ENCODE measurements around the gene KIAA0753. TPM values are rescaled to one million over a fixed set of nuclear protein-coding genes. Genes with fewer than 3 reads are reported as not detected.
A peak's percentile ranks its signal among the peaks of the same experiment; 100 is the strongest.
"Not testable (repeated sequence)": the region's sequence is repeated elsewhere in the genome, so short reads cannot be mapped to it uniquely, and the experiment has no call there.

The KIAA0753 gene
- total RNA-seq, 2 donors from 2014 or later = 6.9 to 13.5 TPM

DNA sequence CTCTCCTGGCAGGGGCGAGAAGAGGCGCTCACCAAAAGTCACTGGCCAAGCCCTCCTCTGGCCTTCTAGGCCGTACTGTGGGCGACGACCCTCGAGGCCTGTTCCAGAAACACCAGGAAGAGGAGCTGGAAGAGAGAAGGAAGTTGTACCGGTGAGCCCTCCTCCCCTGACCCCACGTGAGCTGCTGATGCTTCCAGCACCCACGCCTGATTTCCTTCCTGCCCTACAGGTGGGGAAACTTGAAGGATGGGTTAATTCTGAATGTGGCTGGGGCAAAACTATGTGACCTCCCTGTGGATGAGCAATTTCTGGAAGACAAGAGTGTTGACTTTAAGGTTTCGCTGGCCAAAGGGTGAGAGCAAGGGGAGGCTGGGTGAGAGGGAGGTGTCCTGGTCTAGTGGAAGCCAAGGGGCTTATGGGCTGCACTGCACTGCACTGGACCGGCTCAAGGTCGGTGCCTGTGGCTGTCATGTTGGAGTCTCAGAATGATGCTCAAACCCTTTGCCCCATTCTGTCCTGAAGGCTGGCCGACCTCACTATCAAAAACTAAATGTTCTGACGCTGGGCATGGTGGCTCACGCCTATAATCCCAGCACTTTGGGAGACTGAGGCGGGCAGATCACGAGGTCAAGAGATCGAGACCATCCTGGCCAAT is 17.2 kb upstream of the KIAA0753 start:
- Histone ChIP-seq H3K27ac (no peak overlapping the region), H3K9me3 (no peaks in the 10 kb centered on the region), H3K36me3 (replicated peaks in 1 of 2; ENCODE audit: insufficient read depth in 1 of 2, low read depth in 2 of 2) (no peaks in the 10 kb centered on the region), H3K27me3 (no peaks in the 10 kb centered on the region), H3K4me1 (peaks cover 27% of the 10 kb centered on the region), H3K4me3 (no peak overlapping the region)
- TF ChIP-seq, protein P1, sequence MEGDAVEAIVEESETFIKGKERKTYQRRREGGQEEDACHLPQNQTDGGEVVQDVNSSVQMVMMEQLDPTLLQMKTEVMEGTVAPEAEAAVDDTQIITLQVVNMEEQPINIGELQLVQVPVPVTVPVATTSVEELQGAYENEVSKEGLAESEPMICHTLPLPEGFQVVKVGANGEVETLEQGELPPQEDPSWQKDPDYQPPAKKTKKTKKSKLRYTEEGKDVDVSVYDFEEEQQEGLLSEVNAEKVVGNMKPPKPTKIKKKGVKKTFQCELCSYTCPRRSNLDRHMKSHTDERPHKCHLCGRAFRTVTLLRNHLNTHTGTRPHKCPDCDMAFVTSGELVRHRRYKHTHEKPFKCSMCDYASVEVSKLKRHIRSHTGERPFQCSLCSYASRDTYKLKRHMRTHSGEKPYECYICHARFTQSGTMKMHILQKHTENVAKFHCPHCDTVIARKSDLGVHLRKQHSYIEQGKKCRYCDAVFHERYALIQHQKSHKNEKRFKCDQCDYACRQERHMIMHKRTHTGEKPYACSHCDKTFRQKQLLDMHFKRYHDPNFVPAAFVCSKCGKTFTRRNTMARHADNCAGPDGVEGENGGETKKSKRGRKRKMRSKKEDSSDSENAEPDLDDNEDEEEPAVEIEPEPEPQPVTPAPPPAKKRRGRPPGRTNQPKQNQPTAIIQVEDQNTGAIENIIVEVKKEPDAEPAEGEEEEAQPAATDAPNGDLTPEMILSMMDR (IDR thresholded peaks at IDR 0.05) = no peak
- TF ChIP-seq POLR2A (IDR thresholded peaks at IDR 0.05) = no peak
- DNase-seq (no peak), ATAC-seq (no peak)
- 77 to 95% methylated on average over 17 of the region's 18 CpGs for WGBS, 2 donors
- intact Hi-C loops (cut with DNase I) = no loop called here

DNA sequence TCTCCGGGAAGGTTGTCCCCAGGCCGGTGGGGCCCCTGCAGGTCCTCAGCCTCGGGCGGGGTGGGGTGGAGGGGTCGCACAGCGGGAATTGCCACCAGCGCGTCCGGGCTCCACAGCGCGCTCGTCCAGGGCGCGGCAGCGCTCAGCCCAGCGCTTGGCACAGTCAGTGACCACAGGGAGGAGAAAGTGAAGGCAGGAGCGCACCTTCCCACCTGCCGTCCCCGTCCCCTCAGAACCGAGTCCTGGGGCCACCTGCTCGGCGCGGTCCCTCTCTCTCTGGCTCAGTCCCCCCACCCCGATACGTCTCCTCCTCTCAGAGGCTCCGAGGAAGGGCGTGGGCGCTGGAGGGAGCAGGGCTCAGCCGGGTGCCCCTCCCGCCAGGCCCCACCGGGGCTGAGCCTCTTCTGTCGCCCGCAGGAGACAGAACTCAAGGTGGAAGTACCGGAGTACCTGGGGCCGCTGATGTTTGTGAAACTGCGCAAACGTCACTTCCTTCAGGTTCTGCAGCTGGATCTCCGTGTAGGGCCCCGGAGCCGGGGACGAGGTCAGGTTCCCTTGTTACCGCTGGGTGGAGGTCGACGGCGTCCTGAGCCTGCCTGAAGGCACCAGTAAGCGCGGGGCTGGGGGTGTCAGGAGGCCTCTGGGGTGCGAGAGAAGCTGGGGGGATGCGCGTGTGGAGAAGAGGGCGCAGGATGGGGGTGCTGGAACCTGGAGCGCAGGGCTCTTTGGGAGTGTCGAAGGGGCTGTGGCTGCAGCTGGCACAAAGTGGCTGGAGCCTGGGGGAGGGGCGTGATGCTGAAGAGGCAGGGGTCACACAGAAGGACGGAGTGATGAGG is 16.5 kb upstream of the KIAA0753 start:
- H3K27ac ChIP-seq; H3K36me3 ChIP-seq (replicated peaks in 1 of 2; ENCODE audit: insufficient read depth in 1 of 2, low read depth in 2 of 2); DNase-seq; H3K4me3 ChIP-seq; H3K9me3 ChIP-seq; ATAC-seq; intact Hi-C loops (cut with DNase I); H3K27me3 ChIP-seq: not testable (repeated sequence)
- whole genome bisulfite sequencing, 2 donors = 19 to 49% methylated on average over 34 to 43 of the region's 55 CpGs
- H3K4me1 ChIP-seq = peaks cover 35% of the 10 kb centered on the region

- H3K9me3 ChIP-seq; DNase-seq; ATAC-seq; intact Hi-C loops (cut with DNase I); H3K4me3 ChIP-seq; H3K27me3 ChIP-seq; H3K27ac ChIP-seq; H3K36me3 ChIP-seq (replicated peaks in 1 of 2; ENCODE audit: insufficient read depth in 1 of 2, low read depth in 2 of 2): not testable (repeated sequence)
- peaks cover 40% of the 10 kb centered on the region for H3K4me1 ChIP-seq
- 13 to 32% methylated on average over 30 to 35 of the region's 41 CpGs for WGBS, 2 donors
Measured at GRCh38 chr17:6655732-6656361, 15.3 kb upstream of the KIAA0753 start.

GRCh38 chr17:6654841-6655731 is 14.6 kb upstream of the KIAA0753 start:
- Histone ChIP-seq H3K27me3 (no peaks in the 10 kb centered on the region), H3K9me3 (no peaks in the 10 kb centered on the region), H3K27ac (peak overlapping the region in 1 of 4 donors; percentile 32), H3K36me3 (replicated peaks in 1 of 2; ENCODE audit: insufficient read depth in 1 of 2, low read depth in 2 of 2) (no peaks in the 10 kb centered on the region), H3K4me1 (peaks cover 47% of the 10 kb centered on the region), H3K4me3 (no peak overlapping the region)
- DNase-seq (peak; percentile 46 to 76 (median 64)), ATAC-seq (no peak)
- 52 to 58% methylated on average over 46 of the region's 46 CpGs for WGBS, 2 donors
- intact Hi-C loops (cut with DNase I) = no loop called here
- TF ChIP-seq POLR2A (IDR thresholded peaks at IDR 0.05) = no peak
- TF ChIP-seq, protein P1 (IDR thresholded peaks at IDR 0.05) = peak in 3 of 7 experiments; percentile 11 to 15 (median 12)

- H3K27me3 ChIP-seq = no peaks in the 10 kb centered on the region
- TF ChIP-seq, protein P1 (IDR thresholded peaks at IDR 0.05) = peak in 1 of 7 experiments; percentile 3
- TF ChIP-seq POLR2A (IDR thresholded peaks at IDR 0.05) = no peak
- ATAC-seq (peak; percentile 39), DNase-seq (peak; percentile 64 to 81 (median 74))
- 2 to 5% methylated on average over 10 to 42 of the region's 47 CpGs for WGBS, 2 donors
- peak overlapping the region; percentile 32 to 61 for H3K4me3 ChIP-seq
- peak overlapping the region; percentile 74 to 94 (median 90) for H3K27ac ChIP-seq
- peaks cover 0 to 1% of the 10 kb centered on the region in 2 donors for H3K36me3 ChIP-seq (replicated peaks in 1 of 2; ENCODE audit: insufficient read depth in 1 of 2, low read depth in 2 of 2)
- no peaks in the 10 kb centered on the region for H3K9me3 ChIP-seq
- peaks cover 58% of the 10 kb centered on the region for H3K4me1 ChIP-seq
- intact Hi-C loops (cut with DNase I) = no loop called here
Measured at GRCh38 chr17:6651919-6652452, 11.5 kb upstream of the KIAA0753 start.
